BJ (cell line): Measurements from ENCODE around the gene FAM217A. TPM values are rescaled to one million over a fixed set of nuclear protein-coding genes. Genes with fewer than 3 reads are reported as not detected.

Source experiments
- CTCF ChIA-PET: fragments of 350-600 bp; formaldehyde crosslinking; extraction: SDS; loops from one replicate; lab custom pipeline; 2021; ENCODE audit warnings: antibody characterized with exemption, inconsistent platforms; lab: Yijun Ruan, JAX
- POLR2A ChIA-PET: fragments of 300-600 bp; sonication (Branson Sonifier 250); formaldehyde crosslinking; extraction: SDS; loops from one replicate; lab custom pipeline; 2021; ENCODE audit warnings: antibody characterized with exemption; lab: Charles Lee
- DNase-seq: peaks from one replicate; pipeline ENCODE4 v3.0.0-alpha.2; 2011; ENCODE audit warnings: low read depth
- H3K27me3 ChIP-seq: 2 replicates; pipeline ENCODE4 v1.6.0; 2011; ENCODE audit warnings: low read length; ENCODE audit not compliant: control insufficient read depth, insufficient read depth
- H3K36me3 ChIP-seq: 2 replicates; pipeline ENCODE4 v1.5.1; 2011; ENCODE audit warnings: low read length; ENCODE audit not compliant: control insufficient read depth, insufficient read depth
- H3K4me3 ChIP-seq: 2 replicates; pipeline ENCODE4 v1.5.1; 2011; ENCODE audit warnings: low read depth, mild to moderate bottlenecking, control low read depth, low read length
- polyA plus RNA-seq: library from polyadenylated mRNA; depleted of rRNA; stranded (reverse); fragments of >200 nt; gene quantifications from 2 replicates; pipeline ENCODE4 v1.2.3, GENCODE V29; 2011
- TF ChIP-seq, protein P1 (sequence below): IDR thresholded peaks from 2 replicates; pipeline ENCODE4 v1.5.1; 2011; ENCODE audit warnings: low read depth, mild to moderate bottlenecking, control low read depth, inconsistent platforms, low read length, moderate library complexity; ENCODE audit not compliant: insufficient read depth

The FAM217A gene
- polyA plus RNA-seq, 1 experiment = not detected

- no peak for DNase-seq
- ChIA-PET POLR2A (no interaction called here), CTCF (no interaction called here)
- H3K27me3 ChIP-seq = peaks cover 1% of the 10 kb centered on the region
- H3K4me3 ChIP-seq = no peak overlapping the region
- no peaks in the 10 kb centered on the region for H3K36me3 ChIP-seq
- TF ChIP-seq, protein P1, sequence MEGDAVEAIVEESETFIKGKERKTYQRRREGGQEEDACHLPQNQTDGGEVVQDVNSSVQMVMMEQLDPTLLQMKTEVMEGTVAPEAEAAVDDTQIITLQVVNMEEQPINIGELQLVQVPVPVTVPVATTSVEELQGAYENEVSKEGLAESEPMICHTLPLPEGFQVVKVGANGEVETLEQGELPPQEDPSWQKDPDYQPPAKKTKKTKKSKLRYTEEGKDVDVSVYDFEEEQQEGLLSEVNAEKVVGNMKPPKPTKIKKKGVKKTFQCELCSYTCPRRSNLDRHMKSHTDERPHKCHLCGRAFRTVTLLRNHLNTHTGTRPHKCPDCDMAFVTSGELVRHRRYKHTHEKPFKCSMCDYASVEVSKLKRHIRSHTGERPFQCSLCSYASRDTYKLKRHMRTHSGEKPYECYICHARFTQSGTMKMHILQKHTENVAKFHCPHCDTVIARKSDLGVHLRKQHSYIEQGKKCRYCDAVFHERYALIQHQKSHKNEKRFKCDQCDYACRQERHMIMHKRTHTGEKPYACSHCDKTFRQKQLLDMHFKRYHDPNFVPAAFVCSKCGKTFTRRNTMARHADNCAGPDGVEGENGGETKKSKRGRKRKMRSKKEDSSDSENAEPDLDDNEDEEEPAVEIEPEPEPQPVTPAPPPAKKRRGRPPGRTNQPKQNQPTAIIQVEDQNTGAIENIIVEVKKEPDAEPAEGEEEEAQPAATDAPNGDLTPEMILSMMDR = no peak
These were observed 29.7 kb upstream of the FAM217A start for GRCh38 chr6:4108561-4109093.

GRCh38 chr6:4107873-4108272, 28.9 kb upstream of the FAM217A start:
- DNase-seq = no peak
- Histone ChIP-seq H3K36me3 (no peaks in the 10 kb centered on the region), H3K4me3 (no peak overlapping the region), H3K27me3 (peaks cover 2% of the 10 kb centered on the region)
- POLR2A ChIA-PET = no interaction called here
- CTCF ChIA-PET = no interaction called here
- TF ChIP-seq, protein P1 = no peak

GRCh38 chr6:4105980-4106536, 27.1 kb upstream of the FAM217A start:
- Histone ChIP-seq H3K36me3 (no peaks in the 10 kb centered on the region), H3K4me3 (no peak overlapping the region), H3K27me3 (peaks cover 4% of the 10 kb centered on the region)
- CTCF ChIA-PET = interaction anchor here (0.9 to 1.1 kb wide), 2 partner anchors 19 to 20 kb away, joined by 3 read pairs; no protein-coding TSS in a partner anchor
- POLR2A ChIA-PET = no interaction called here
- TF ChIP-seq, protein P1 = no peak
- no peak for DNase-seq

GRCh38 chr6:4103929-4104328, 25.0 kb upstream of the FAM217A start:
- TF ChIP-seq, protein P1 = no peak
- ChIA-PET POLR2A (no interaction called here), CTCF (no interaction called here)
- no peak for DNase-seq
- Histone ChIP-seq H3K36me3 (no peaks in the 10 kb centered on the region), H3K4me3 (no peak overlapping the region), H3K27me3 (peaks cover 4% of the 10 kb centered on the region)

DNA sequence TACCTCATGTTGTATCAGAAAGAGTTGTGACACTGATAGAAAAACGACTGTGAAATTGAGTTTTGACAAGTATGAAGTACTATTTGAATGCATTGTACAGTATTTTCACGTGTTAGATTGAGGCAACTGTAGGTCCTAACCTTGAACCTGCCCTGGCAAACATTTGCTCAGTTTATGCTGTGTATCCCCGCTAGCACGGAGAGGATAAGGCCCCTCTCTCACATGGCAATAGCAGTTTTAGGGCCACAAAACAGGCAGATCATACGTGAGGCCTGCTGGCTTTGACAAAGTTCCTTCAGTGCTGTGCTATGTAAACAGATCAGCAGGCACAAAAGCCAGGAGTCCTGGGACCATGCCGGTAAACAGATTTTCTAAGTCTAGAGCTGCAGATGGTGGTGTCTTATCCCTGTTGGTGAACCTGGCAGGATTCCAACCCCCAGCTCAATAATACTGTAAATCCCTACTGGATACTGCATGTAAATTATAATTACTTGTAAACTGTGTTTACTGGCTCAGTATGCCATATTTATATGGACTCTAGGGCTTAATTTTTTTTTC, 23.8 kb upstream of the FAM217A start:
- POLR2A ChIA-PET = no interaction called here
- peaks cover 4% of the 10 kb centered on the region for H3K27me3 ChIP-seq
- DNase-seq = no peak
- CTCF ChIA-PET = interaction anchor here (1.6 kb wide), 1 partner anchor 43 kb away, joined by 5 read pairs; no protein-coding TSS in a partner anchor
- TF ChIP-seq, protein P1 = no peak
- H3K36me3 ChIP-seq = no peaks in the 10 kb centered on the region
- no peak overlapping the region for H3K4me3 ChIP-seq
